ENCODE results near the gene DLK1.

DNA sequence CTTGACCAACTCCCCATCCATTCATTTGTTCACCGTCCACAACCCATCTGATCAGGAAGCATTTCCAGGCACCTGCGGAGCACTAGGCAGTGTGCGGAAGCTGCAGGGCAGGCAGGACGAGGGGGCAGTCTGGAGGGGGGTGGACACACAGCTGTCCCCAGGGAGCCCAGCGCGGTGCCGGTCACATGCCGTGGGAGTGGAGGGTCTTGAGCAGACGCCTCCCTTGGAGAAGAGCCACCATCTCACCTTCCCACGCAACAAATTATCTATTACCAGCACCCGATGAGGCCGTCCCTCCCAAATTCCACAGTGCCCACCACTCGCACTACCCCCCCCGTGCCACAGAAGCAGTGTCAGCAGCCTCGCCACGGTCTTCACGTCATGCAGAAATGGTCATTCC lies 10.8 kb downstream of the DLK1 start:
- TF ChIP-seq EZH2 (IDR thresholded peaks at IDR 0.05; ENCODE audit: borderline replicate concordance): no peak
- TF ChIP-seq, protein P1, sequence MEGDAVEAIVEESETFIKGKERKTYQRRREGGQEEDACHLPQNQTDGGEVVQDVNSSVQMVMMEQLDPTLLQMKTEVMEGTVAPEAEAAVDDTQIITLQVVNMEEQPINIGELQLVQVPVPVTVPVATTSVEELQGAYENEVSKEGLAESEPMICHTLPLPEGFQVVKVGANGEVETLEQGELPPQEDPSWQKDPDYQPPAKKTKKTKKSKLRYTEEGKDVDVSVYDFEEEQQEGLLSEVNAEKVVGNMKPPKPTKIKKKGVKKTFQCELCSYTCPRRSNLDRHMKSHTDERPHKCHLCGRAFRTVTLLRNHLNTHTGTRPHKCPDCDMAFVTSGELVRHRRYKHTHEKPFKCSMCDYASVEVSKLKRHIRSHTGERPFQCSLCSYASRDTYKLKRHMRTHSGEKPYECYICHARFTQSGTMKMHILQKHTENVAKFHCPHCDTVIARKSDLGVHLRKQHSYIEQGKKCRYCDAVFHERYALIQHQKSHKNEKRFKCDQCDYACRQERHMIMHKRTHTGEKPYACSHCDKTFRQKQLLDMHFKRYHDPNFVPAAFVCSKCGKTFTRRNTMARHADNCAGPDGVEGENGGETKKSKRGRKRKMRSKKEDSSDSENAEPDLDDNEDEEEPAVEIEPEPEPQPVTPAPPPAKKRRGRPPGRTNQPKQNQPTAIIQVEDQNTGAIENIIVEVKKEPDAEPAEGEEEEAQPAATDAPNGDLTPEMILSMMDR (IDR thresholded peaks at IDR 0.05; ENCODE audit: poor library complexity): no peak

All from hepatocyte (in vitro differentiated cells).